Hematopoietic multipotent progenitor cell treated with erythropoietin and hydrocortisone succinate and interleukin-3 and kit ligand, for 15 days (in vitro differentiated cells): ENCODE data around the gene NEO1.

ENCODE experiments used
- DNase-seq: peaks from one replicate; pipeline ENCODE4 v3.0.0-alpha.2; 2015; ENCODE audit warnings: low spot score

NEO1 gene

DNA sequence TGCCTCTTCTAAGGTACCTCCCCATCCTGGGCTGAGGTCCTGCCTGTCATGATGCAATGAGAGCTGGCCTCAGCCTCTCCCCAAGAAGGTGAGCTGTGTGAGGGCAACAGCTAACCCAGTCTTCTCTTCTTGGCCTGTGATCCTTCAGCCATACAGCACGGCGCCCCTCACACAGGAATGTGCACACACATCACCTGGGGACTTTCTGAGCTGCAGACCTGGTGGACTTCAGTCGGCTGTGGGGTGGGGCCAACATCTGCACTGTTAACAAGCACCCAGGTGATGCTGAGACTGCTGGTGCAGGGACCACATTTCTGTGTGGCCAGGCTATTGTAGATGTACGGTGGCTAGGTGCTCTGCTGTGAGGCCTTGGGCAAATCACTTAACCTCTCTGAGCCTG is 302.0 kb downstream of the NEO1 start:
- DNase-seq: no peak
